ENCODE results near the gene GIPC3.

The GIPC3 gene

DNA sequence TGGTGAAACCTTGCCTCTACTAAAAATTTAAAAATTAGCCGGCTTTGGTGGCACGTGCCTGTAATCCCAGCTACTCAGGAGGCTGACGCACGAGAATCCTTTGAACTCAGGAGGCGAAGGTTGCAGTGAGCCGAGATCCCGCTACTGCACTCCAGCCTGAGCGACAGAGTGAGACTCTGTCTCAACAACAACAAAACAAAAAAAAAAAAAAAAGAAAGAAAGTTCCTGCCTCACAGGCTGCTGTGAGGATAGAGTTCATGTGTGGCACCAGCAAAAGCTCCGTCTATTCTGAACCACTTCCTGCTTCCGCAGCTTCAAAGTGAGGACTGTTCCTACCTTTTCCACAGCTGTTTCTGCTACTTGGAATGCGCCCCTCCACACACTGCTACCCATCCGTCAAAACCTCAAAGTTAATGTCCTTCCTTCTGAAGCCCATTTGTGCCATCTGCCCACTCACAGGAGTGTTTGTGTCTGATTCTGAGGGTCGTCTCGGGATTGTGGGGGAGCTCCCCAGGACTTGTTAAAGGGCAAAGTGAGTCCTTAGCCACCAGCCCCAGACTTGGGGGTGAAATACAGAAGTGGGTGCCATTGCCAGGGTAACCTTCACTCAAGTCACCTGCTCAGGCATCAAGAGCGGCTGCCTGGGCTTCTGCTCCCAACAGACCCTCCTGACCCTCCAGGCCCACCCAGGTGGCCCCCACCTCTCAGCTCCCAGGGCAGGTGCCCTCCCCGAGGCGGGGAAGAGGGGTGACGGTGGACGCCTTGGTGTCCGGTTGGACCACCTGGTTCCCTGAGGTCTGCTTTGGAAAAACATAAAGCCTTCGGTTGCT lies 30.8 kb upstream of the GIPC3 start:
- peaks cover 44% of the 10 kb centered on the region for H3K4me1 ChIP-seq (ENCODE audit: low read length)
- peaks cover 64% of the 10 kb centered on the region for H3K79me2 ChIP-seq (ENCODE audit: low read length)
- no peak overlapping the region for H2AFZ ChIP-seq (ENCODE audit: low read depth, low read length)
- no peaks in the 10 kb centered on the region for H3K9me3 ChIP-seq (ENCODE audit: insufficient read depth, low read length)
- H3K27ac ChIP-seq (ENCODE audit: low read length), result peak overlapping the region; percentile 67
- peak overlapping the region; percentile 42 for H3K4me3 ChIP-seq (ENCODE audit: low read length)
- H3K4me2 ChIP-seq (ENCODE audit: low read length), result peak overlapping the region; percentile 61
- no peaks in the 10 kb centered on the region for H3K27me3 ChIP-seq (ENCODE audit: low read depth, low read length)
- H3K9ac ChIP-seq (ENCODE audit: low read length), result peak overlapping the region; percentile 42; the same call in 1 of the 2 replicates
- H4K20me1 ChIP-seq (ENCODE audit: insufficient read depth, low read length), result peaks cover 6% of the 10 kb centered on the region
- TF ChIP-seq EZH2phosphoT487 (IDR thresholded peaks at IDR 0.05; ENCODE audit: low read depth) (no peak), CTCF (IDR thresholded peaks at IDR 0.05; ENCODE audit: low read depth, low read length) (no peak)
- H3K36me3 ChIP-seq (replicated peaks; ENCODE audit: low read depth, low read length), result peaks cover 23% of the 10 kb centered on the region

- no peak overlapping the region for H2AFZ ChIP-seq (ENCODE audit: low read depth, low read length)
- H3K4me1 ChIP-seq (ENCODE audit: low read length), result peaks cover 44% of the 10 kb centered on the region
- peak overlapping the region; percentile 93 for H3K4me2 ChIP-seq (ENCODE audit: low read length)
- H3K36me3 ChIP-seq (replicated peaks; ENCODE audit: low read depth, low read length), result peaks cover 20% of the 10 kb centered on the region
- peak overlapping the region; percentile 90; the same call in 1 of the 2 replicates for H3K9ac ChIP-seq (ENCODE audit: low read length)
- H3K4me3 ChIP-seq (ENCODE audit: low read length), result peak overlapping the region; percentile 95
- H3K27me3 ChIP-seq (ENCODE audit: low read depth, low read length), result no peaks in the 10 kb centered on the region
- H4K20me1 ChIP-seq (ENCODE audit: insufficient read depth, low read length), result peaks cover 6% of the 10 kb centered on the region
- no peak overlapping the region for H3K27ac ChIP-seq (ENCODE audit: low read length)
- peaks cover 62% of the 10 kb centered on the region for H3K79me2 ChIP-seq (ENCODE audit: low read length)
- no peak for TF ChIP-seq EZH2phosphoT487 (IDR thresholded peaks at IDR 0.05; ENCODE audit: low read depth)
- no peaks in the 10 kb centered on the region for H3K9me3 ChIP-seq (ENCODE audit: insufficient read depth, low read length)
These were observed 29.4 kb upstream of the GIPC3 start for GRCh38 chr19:3555653-3556422.

DNA sequence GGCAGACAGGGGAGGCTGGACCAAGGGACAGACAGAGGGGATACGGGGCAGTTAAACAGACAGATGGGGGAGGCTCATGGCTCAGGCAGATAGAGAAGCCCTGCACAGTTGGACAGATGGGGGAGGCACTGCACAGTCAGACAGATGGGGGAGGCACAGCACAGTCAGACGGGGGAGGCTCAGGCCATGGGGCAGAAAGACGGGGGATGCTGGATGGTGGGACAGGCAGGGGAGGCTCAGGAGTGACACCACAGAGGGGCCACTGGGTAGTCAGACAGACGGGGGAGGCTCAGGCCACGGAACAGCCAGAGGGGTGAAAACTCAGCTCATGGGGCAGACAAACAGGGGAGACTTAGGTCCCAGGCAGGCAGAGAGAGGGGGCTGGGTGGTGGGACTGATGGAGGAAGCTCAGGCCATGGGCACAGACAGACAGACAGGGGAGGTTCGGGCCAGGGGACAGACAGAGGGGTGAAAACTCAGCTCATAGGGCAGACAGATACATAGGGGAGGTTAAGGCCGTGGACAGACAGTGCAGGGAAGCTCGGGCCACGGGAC lies 28.8 kb upstream of the GIPC3 start:
- H3K4me1 ChIP-seq (ENCODE audit: low read length), result peaks cover 44% of the 10 kb centered on the region
- peak overlapping the region; percentile 93 for H3K4me2 ChIP-seq (ENCODE audit: low read length)
- H3K36me3 ChIP-seq (replicated peaks; ENCODE audit: low read depth, low read length), result peaks cover 13% of the 10 kb centered on the region
- no peaks in the 10 kb centered on the region for H3K27me3 ChIP-seq (ENCODE audit: low read depth, low read length)
- H3K9me3 ChIP-seq (ENCODE audit: insufficient read depth, low read length), result no peaks in the 10 kb centered on the region
- no peak overlapping the region for H2AFZ ChIP-seq (ENCODE audit: low read depth, low read length)
- no peak for TF ChIP-seq CTCF (IDR thresholded peaks at IDR 0.05; ENCODE audit: low read depth, low read length)
- TF ChIP-seq EZH2phosphoT487 (IDR thresholded peaks at IDR 0.05; ENCODE audit: low read depth), result no peak
- H3K4me3 ChIP-seq (ENCODE audit: low read length), result peak overlapping the region; percentile 95
- H4K20me1 ChIP-seq (ENCODE audit: insufficient read depth, low read length), result peaks cover 6% of the 10 kb centered on the region
- H3K9ac ChIP-seq (ENCODE audit: low read length), result peak overlapping the region; percentile 90
- H3K27ac ChIP-seq (ENCODE audit: low read length), result peak overlapping the region; percentile 23
- peaks cover 55% of the 10 kb centered on the region for H3K79me2 ChIP-seq (ENCODE audit: low read length)

GRCh38 chr19:3556978-3557460 lies 28.3 kb upstream of the GIPC3 start:
- Histone ChIP-seq H4K20me1 (ENCODE audit: insufficient read depth, low read length) (peaks cover 6% of the 10 kb centered on the region), H3K36me3 (replicated peaks; ENCODE audit: low read depth, low read length) (peaks cover 13% of the 10 kb centered on the region), H3K4me1 (ENCODE audit: low read length) (peaks cover 44% of the 10 kb centered on the region), H2AFZ (ENCODE audit: low read depth, low read length) (no peak overlapping the region), H3K27me3 (ENCODE audit: low read depth, low read length) (no peaks in the 10 kb centered on the region), H3K4me3 (ENCODE audit: low read length) (peak overlapping the region; percentile 95), H3K27ac (ENCODE audit: low read length) (peak overlapping the region; percentile 23), H3K4me2 (ENCODE audit: low read length) (peak overlapping the region; percentile 93), H3K9me3 (ENCODE audit: insufficient read depth, low read length) (no peaks in the 10 kb centered on the region), H3K79me2 (ENCODE audit: low read length) (peaks cover 50% of the 10 kb centered on the region), H3K9ac (ENCODE audit: low read length) (peak overlapping the region; percentile 90)
- TF ChIP-seq EZH2phosphoT487 (IDR thresholded peaks at IDR 0.05; ENCODE audit: low read depth) (no peak), CTCF (IDR thresholded peaks at IDR 0.05; ENCODE audit: low read depth, low read length) (no peak)
